ENCODE data around the gene RMND5B.

RMND5B gene

GRCh38 chr5:178136990-178137389 lies 6.2 kb downstream of the RMND5B start:
- no peak for DNase-seq

GRCh38 chr5:178137991-178138390 lies 7.2 kb downstream of the RMND5B start:
- DNase-seq: no peak

GRCh38 chr5:178141550-178141949 lies 10.7 kb downstream of the RMND5B start:
- DNase-seq: no peak

- no peak for DNase-seq
Observed at GRCh38 chr5:178142642-178143041, 11.8 kb downstream of the RMND5B start.

- no peak for DNase-seq
Observed at GRCh38 chr5:178143246-178143645, 12.4 kb downstream of the RMND5B start.

GRCh38 chr5:178143901-178144300 lies 13.1 kb downstream of the RMND5B start:
- DNase-seq: no peak

- DNase-seq: peak; percentile 34
Observed at GRCh38 chr5:178145965-178146820, 15.4 kb downstream of the RMND5B start.

- DNase-seq: no peak
Observed at GRCh38 chr5:178147406-178147805, 16.6 kb downstream of the RMND5B start.

GRCh38 chr5:178149199-178149932 lies 18.6 kb downstream of the RMND5B start:
- no peak for DNase-seq

- no peak for DNase-seq
Observed at GRCh38 chr5:178150977-178151734, 20.3 kb downstream of the RMND5B start.

GRCh38 chr5:178152491-178153444 lies 22.0 kb downstream of the RMND5B start:
- DNase-seq: no peak

- DNase-seq: peak; percentile 95
Observed at GRCh38 chr5:178153530-178154340, 22.9 kb downstream of the RMND5B start, which contains the start of gene NHP2. NHP2 (minus strand) TSS chr5:178153885; CDS start chr5:178153817, 68 bp downstream.

GRCh38 chr5:178155065-178155464 lies 24.3 kb downstream of the RMND5B start:
- DNase-seq: no peak

GRCh38 chr5:178160176-178160575 lies 29.4 kb downstream of the RMND5B start:
- no peak for DNase-seq

- no peak for DNase-seq
Observed at GRCh38 chr5:178162481-178162880, 31.7 kb downstream of the RMND5B start.

GRCh38 chr5:178163772-178164735 lies 33.2 kb downstream of the RMND5B start:
- DNase-seq: peak; percentile 80

GRCh38 chr5:178165581-178165980 lies 34.8 kb downstream of the RMND5B start:
- no peak for DNase-seq

- DNase-seq: no peak
Observed at GRCh38 chr5:178170455-178170854, 39.6 kb downstream of the RMND5B start.

GRCh38 chr5:178174456-178174855 lies 43.6 kb downstream of the RMND5B start:
- no peak for DNase-seq

- no peak for DNase-seq
Observed at GRCh38 chr5:178176791-178177190, 46.0 kb downstream of the RMND5B start.
